Kasumi-1 (cell line): ENCODE data around the gene EXOC7.
"Not testable (repeated sequence)": the region's sequence is repeated elsewhere in the genome, so short reads cannot be mapped to it uniquely, and the experiment has no call there.

Experiments
- DNase-seq, 2 experiments: peaks; one replicate each; lab custom pipeline; 2025; lab: John Stamatoyannopoulos, UW

EXOC7 gene

DNA sequence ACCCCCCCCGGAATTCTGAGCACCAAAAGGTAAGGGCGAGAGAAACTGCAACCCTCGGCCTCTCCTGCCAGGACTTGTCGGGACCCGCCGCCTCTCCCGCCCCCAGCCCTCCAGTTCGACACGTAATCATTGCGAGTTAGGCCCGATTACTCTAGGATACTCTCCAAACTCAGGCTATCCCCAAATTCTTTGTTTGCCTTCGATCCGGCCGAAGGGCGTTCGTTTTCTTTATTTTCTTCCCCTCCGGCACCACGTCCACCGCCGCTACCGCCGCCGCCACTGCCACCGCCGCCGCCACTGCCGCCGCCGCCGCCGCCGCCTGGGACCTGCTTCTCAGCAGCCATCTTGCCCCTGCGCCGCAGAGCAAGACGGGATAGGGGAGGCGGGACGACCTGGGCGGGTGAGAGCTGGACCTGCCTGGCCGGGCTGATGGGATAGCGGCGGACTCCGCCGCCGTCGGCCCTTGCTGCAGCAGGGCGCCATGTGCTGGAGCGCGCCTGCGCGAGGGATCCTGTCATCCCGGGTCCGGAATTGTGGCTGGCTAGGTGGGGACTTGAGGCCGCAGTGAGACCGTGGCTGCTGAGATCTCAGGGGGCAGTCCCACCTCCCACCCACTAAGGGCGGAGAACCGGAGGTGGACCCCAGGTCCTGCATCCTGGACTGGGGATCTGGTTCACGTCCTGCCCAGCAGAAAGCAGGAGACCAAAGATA lies 31.3 kb downstream of the EXOC7 start, which contains the start of gene SRP68:
SRP68 (minus strand) TSS at position 370 of the 711 bp plus-strand sequence; CDS start at position 344, 26 bp downstream.
- peak; percentile 97 for DNase-seq

DNA sequence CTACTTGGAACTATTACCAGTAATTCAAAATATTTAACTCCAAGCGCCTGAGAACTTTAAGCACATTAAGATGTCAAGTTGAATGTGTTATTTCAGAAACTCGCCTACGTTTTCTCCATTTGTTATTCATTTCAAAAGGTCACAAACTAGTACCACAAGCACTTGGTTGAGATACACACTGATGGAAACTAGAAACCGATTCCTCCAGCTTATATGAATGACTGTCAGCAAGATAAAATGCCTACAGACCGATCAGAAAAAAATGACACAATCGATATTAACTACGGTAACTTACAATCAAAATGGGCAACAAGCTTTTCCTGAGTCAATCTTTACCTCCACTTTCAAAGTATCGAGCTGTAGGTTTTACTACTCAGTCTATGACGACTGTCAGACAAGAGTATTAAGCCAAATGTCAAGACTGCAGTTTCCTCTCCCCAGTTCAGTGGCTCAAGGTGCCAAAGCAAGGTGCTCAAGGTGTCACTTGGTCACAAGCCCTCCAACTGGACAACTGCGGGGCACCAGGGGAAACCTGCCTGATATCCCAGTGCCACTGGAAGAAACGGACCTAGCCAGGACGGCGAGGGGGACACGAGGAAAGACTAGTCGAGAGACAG lies 31.9 kb downstream of the EXOC7 start:
- no peak for DNase-seq

DNA sequence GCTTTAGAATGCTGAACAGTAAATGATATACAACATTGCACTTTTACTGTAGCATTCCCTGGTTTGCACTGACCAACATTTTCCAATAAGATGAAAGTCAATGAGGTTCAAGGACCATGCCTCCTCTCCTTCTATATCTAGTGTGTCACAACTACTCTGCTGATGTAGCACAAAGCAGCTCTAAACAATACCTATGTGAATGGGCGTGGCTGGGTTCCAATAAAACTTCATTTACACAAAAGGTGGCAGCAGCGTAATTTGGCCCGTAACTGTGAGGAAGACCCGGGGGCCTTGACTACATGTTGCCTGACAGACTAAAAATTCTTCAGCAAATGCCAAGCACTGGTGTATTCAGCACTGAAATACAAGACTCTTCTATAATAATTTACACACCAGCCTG lies 37.8 kb downstream of the EXOC7 start:
- DNase-seq, result no peak

DNA sequence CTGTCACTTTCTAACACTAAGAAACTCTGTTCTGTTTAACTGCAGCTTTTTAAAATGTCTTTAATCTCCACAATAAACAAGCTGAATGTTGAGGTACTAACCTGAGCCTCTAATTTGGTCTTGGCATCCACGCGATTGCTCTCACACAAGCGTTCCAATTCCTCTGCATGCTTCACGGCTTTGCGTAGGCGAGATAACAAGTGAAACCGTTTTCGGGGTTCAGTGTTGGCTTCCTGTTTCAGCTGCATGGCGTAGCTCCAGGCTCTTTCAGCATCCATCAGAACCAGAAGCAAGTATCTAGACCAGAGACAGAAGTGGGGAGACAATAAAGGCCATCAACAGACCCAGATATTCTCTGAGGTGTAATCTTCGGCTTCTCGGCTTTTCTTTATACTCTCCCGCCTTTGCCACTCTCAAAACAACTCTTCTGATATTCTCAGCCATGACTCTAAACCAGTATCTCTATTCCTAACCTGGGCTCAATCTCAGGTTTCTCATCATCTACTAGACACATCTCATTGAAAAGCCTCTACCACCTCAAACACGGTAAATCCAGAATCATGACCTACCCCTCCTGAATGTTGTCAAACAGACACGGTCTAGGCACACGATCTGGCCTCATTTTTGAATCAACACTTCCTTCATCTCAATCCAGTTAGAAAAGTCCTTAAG lies 39.6 kb downstream of the EXOC7 start:
- DNase-seq, result no peak

GRCh38 chr17:76058264-76058663 lies 45.3 kb downstream of the EXOC7 start:
- DNase-seq, result not testable (repeated sequence)

GRCh38 chr17:76056882-76057281 lies 46.7 kb downstream of the EXOC7 start:
- peak; percentile 42 to 73 for DNase-seq

- no peak for DNase-seq
These were observed 49.5 kb downstream of the EXOC7 start for GRCh38 chr17:76054112-76054476.

- DNase-seq, result no peak
These were observed 50.1 kb downstream of the EXOC7 start for GRCh38 chr17:76053246-76054111.

DNA sequence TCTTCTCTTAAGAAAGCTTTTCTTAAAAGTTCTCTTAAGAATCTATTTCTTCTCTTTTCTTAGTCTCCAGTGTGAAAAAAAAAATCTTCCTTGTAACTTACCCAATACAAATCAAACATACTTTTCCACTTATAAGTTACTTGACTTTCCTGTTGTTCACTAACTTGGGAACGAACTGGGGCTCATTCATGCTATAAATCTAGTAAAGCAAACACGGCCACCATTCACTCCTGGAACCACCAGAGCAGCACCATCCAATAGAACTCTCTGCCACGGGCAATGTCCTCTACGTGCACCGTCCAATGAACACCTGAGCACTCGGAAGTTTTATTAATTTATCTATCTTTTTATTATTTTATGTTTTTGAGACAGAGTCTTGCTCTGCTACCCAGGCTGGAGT lies 52.0 kb downstream of the EXOC7 start:
- DNase-seq, result no peak

- no peak for DNase-seq
These were observed 52.8 kb downstream of the EXOC7 start for GRCh38 chr17:76050538-76051467.

DNA sequence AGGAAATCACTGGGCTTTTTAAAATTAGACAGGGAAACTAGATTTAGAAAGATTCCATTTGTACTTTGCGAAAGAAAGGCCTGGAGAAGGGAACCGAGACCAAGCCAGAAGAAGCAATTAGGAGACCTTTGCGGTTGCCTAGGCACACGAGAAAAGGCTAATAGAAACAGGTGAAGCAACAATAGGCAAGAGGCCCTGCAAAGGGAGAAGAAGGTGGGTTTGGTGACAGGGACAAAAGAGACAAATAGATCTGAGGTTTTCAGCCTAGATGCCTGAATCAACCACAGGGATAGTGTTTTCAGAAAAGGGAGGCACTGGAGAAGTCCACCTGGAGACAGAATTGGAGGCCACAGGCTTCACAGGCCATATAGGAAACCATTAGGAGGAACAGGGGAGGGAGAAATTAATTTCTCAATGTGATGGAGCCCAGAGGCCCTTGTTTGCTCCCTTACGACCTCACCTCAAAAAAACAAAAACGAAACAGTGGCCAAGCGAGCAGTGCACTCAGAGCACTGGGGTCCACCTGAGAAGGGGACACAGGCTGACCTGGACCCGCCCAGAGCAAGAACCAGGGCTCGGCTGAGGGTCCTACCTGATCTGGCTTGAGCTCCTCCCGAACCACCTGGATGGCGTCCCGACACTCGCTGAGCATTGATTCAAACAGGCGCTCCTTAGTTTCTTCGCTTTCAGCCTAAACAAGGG lies 53.6 kb downstream of the EXOC7 start:
- no peak for DNase-seq

DNA sequence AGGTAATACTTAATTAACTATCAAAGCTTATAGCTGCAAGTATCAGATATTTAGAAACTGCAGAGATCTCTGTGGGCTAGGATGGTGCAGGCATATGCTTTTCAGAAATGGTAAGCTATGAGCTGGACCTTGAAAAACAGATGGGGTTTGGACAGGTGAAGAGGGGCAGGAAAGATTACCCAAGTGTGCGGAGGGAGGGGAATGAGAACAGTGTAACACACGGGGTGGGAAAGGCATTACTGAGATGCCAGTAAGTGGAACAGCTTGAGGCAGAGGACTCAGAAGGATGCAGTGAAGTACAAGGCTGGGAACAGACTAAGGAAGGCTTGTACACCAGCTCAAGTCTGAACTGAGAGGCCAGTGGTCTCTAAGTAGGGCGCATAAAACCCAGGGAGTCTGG lies 54.3 kb downstream of the EXOC7 start:
- no peak for DNase-seq

DNA sequence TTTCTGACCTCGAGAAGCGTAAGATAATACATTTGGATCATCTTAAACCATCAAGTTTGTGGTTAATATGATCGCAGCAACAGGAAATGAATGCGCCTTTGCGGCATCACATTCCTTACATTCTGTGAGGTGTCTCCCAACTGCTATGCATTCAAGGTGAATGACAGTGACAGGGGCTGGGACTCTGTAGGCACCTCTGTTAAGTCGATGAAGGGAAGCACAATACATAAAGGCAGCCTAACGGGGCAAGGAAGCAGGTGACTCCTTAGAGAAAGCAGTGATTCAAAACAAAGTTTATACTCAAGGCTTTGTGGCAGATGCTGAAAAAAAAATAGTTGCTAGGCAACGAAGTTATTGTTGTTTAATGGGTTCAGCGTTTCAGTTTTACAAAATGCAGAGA lies 54.9 kb downstream of the EXOC7 start:
- no peak for DNase-seq

- DNase-seq, result no peak
These were observed 55.5 kb downstream of the EXOC7 start for GRCh38 chr17:76048025-76048605.

- DNase-seq, result no peak
These were observed 57.5 kb downstream of the EXOC7 start for GRCh38 chr17:76046064-76046463.

- DNase-seq, result not testable (repeated sequence)
These were observed 59.0 kb downstream of the EXOC7 start for GRCh38 chr17:76044475-76045007.

GRCh38 chr17:76042868-76043267 lies 60.7 kb downstream of the EXOC7 start:
- not testable (repeated sequence) for DNase-seq

DNA sequence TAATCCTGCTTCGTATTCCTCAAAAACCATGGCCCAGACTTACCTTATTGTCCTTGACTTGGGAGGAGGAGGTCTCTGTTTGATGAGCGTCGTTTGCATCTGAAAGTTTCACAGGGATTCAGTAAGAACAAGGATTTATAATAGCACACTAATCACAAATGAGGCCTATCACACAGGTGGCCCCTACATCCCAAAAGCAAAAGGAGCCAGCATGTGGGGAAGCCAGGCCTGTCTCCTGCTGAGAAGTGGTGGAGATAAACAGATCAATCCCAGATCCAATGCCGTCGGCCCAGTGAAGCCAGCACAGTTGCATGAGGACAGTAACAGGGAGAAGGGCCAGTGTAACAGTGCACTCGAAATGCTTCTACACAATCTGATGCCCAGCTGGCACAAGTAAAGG lies 63.2 kb downstream of the EXOC7 start:
- DNase-seq, result no peak

DNA sequence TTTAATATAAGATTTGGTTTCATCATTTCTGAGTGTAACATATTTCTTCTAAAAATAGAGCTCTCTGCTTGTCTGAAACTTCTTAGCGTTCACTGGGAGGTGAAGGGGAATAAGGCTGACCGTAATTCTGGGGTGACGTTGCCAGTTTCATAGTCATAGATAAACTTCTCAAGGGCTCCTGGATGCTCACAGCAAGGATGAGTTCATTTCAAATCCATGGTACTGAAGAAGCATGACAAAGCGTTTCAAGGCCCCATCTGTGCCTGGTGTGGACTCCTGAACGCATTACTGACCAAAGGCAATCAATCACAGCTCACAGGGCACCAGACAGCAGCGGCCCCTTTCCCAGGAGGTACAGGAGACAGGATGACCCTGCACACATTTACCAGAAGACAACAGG lies 64.5 kb downstream of the EXOC7 start:
- DNase-seq, result no peak

DNA sequence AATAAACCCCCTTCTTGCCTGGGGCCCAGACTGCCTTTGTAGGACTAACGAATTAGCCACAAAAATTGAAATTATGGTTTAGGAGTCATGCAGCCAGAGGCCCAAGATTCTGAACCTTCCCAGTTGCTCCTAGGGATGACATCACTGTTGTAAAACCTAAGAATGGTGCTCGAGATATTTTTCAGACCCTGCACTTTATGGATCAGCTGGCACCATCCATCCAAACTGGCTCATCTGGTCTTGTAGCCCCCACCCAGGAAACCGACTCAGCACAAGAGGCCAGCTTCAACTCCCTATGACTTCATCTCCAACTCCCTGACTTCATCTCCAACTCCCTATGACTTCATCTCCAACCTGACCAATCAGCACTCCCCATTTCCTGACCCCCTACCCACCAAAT lies 65.5 kb downstream of the EXOC7 start:
- no peak for DNase-seq
